Measurements from ENCODE around the gene RIF1.

Gene RIF1

DNA sequence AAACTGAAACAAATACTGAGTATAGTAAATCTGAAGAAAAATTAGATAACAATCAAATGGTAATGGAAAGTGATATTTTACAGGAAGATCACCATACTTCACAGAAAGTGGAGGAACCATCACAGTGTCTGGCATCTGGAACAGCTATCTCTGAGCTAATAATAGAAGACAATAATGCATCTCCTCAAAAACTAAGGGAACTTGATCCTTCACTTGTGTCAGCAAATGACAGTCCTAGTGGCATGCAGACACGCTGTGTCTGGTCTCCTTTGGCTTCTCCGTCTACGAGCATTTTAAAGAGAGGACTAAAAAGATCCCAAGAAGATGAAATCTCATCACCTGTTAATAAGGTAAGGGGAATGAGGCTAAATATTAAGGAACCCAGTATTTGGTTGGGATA, 56.1 kb downstream of the RIF1 start:
- H2BK120ac ChIP-seq (ENCODE audit: insufficient read depth, low read length, poor library complexity), result no peak overlapping the region
- H2AK5ac ChIP-seq (ENCODE audit: low read length), result no peak overlapping the region
- no peak overlapping the region for H3K27ac ChIP-seq (ENCODE audit: low read depth, low read length)
- no peak overlapping the region for H2BK12ac ChIP-seq (ENCODE audit: low read length)
- H4K8ac ChIP-seq (ENCODE audit: low read depth, low read length), result no peak overlapping the region
- no peak overlapping the region for H3K14ac ChIP-seq (ENCODE audit: low read length)
- H3K9ac ChIP-seq (ENCODE audit: low read length), result no peak overlapping the region
- no peak overlapping the region for H3K4ac ChIP-seq (ENCODE audit: low read depth, low read length)
- H3K9me3 ChIP-seq (ENCODE audit: insufficient read depth, low read depth, low read length), result no peaks in the 10 kb centered on the region
- no peaks in the 10 kb centered on the region for H3K79me1 ChIP-seq (ENCODE audit: low read length)
- H3K4me1 ChIP-seq (ENCODE audit: control insufficient read depth in 1 of 2, insufficient read depth in 2 of 2, low read length in 2 of 2), result no peaks in the 10 kb centered on the region
- H3K23ac ChIP-seq (ENCODE audit: low read length), result no peak overlapping the region
- H3K36me3 ChIP-seq (ENCODE audit: control insufficient read depth in 1 of 2, insufficient read depth in 2 of 2, low read length in 2 of 2), result peaks cover 13 to 16% of the 10 kb centered on the region in 2 experiments
- no peak overlapping the region for H2BK5ac ChIP-seq (ENCODE audit: low read depth, low read length, poor library complexity)
- H3K27me3 ChIP-seq (ENCODE audit: insufficient read depth, low read length), result no peaks in the 10 kb centered on the region
- H2AFZ ChIP-seq (ENCODE audit: insufficient read depth, low read length, poor library complexity), result no peak overlapping the region
- H4K91ac ChIP-seq (ENCODE audit: low read depth, low read length), result no peak overlapping the region
- H4K12ac ChIP-seq (ENCODE audit: low read depth, low read length), result no peak overlapping the region
- no peak for DNase-seq
- H3K4me2 ChIP-seq (ENCODE audit: low read length), result no peak overlapping the region
- H3K18ac ChIP-seq (ENCODE audit: low read length), result no peak overlapping the region
- WGBS (ENCODE audit: extremely low coverage, insufficient coverage, insufficient read length), result no CpG with 5 or more reads among the region's 3 CpGs
- H3K4me3 ChIP-seq (ENCODE audit: low read depth, low read length), result no peak overlapping the region
- no peaks in the 10 kb centered on the region for H3K79me2 ChIP-seq (ENCODE audit: control insufficient read depth, insufficient read depth, low read length, poor library complexity)

DNA sequence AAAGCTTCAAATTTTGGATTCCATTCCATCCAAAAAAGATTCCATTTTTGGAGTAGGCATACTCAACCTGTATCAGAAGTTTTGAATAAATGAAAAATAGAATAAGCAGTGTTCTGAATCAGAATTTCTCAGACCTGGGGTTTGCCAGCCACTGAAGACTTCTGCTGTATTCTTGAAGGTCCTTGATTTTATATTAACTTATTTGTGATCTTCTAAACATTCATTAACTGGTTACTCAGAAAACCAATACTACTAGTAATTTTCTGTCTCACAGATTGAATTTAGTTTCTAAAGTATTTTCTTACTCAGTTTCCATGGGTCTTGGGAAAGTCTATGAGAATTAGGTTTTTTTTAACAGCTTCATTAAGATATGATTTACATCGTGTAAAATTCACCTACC, 60.9 kb downstream of the RIF1 start:
- Histone ChIP-seq H3K14ac (ENCODE audit: low read length) (no peak overlapping the region), H3K23ac (ENCODE audit: low read length) (no peak overlapping the region), H3K27ac (ENCODE audit: low read depth, low read length) (no peak overlapping the region), H3K79me2 (ENCODE audit: control insufficient read depth, insufficient read depth, low read length, poor library complexity) (no peaks in the 10 kb centered on the region), H3K79me1 (ENCODE audit: low read length) (no peaks in the 10 kb centered on the region), H2AK5ac (ENCODE audit: low read length) (no peak overlapping the region), H3K4ac (ENCODE audit: low read depth, low read length) (no peak overlapping the region), H4K8ac (ENCODE audit: low read depth, low read length) (no peak overlapping the region), H3K27me3 (ENCODE audit: insufficient read depth, low read length) (no peaks in the 10 kb centered on the region), H4K91ac (ENCODE audit: low read depth, low read length) (no peak overlapping the region), H2BK12ac (ENCODE audit: low read length) (no peak overlapping the region), H2BK120ac (ENCODE audit: insufficient read depth, low read length, poor library complexity) (no peak overlapping the region), H4K12ac (ENCODE audit: low read depth, low read length) (no peak overlapping the region), H3K4me2 (ENCODE audit: low read length) (no peak overlapping the region), H2BK5ac (ENCODE audit: low read depth, low read length, poor library complexity) (no peak overlapping the region), H3K9me3 (ENCODE audit: insufficient read depth, low read depth, low read length) (no peaks in the 10 kb centered on the region), H3K36me3 (ENCODE audit: control insufficient read depth in 1 of 2, insufficient read depth in 2 of 2, low read length in 2 of 2) (peaks cover 15 to 16% of the 10 kb centered on the region in 2 experiments), H3K4me1 (ENCODE audit: control insufficient read depth in 1 of 2, insufficient read depth in 2 of 2, low read length in 2 of 2) (no peaks in the 10 kb centered on the region), H3K9ac (ENCODE audit: low read length) (no peak overlapping the region), H2AFZ (ENCODE audit: insufficient read depth, low read length, poor library complexity) (no peak overlapping the region), H3K18ac (ENCODE audit: low read length) (no peak overlapping the region), H3K4me3 (ENCODE audit: low read depth, low read length) (no peak overlapping the region)
- WGBS (ENCODE audit: extremely low coverage, insufficient coverage, insufficient read length), result no CpG with 5 or more reads among the region's 1 CpG
- DNase-seq, result no peak

DNA sequence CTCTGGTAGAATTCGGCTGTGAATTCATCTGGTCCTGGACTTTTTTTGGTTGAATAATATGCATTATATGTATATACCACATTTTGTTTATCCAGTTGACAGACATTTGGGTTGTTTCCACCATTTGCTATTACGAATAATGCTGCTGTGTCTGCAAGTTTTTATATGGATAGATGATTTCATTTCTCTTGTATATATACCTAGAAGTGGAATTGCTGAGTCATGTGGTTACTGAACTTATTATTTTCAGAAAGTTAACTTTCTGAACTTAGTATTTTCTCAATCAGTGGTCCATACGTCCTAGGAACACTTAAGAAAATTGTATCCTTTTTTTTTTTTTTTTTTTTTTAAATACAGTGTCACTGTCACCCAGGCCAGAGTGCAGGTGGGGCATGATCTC, 63.3 kb downstream of the RIF1 start:
- no peak overlapping the region for H3K4me2 ChIP-seq (ENCODE audit: low read length)
- H3K4me1 ChIP-seq (ENCODE audit: control insufficient read depth in 1 of 2, insufficient read depth in 2 of 2, low read length in 2 of 2), result no peaks in the 10 kb centered on the region
- H3K79me2 ChIP-seq (ENCODE audit: control insufficient read depth, insufficient read depth, low read length, poor library complexity), result no peaks in the 10 kb centered on the region
- no peak overlapping the region for H2AK5ac ChIP-seq (ENCODE audit: low read length)
- H3K9me3 ChIP-seq (ENCODE audit: insufficient read depth, low read depth, low read length), result no peaks in the 10 kb centered on the region
- no peak overlapping the region for H2BK5ac ChIP-seq (ENCODE audit: low read depth, low read length, poor library complexity)
- no peak overlapping the region for H3K18ac ChIP-seq (ENCODE audit: low read length)
- H3K36me3 ChIP-seq (ENCODE audit: control insufficient read depth in 1 of 2, insufficient read depth in 2 of 2, low read length in 2 of 2), result peaks cover 9 to 12% of the 10 kb centered on the region in 2 experiments
- WGBS (ENCODE audit: extremely low coverage, insufficient coverage, insufficient read length), result no CpG with 5 or more reads among the region's 3 CpGs
- no peak overlapping the region for H3K14ac ChIP-seq (ENCODE audit: low read length)
- H3K27me3 ChIP-seq (ENCODE audit: insufficient read depth, low read length), result no peaks in the 10 kb centered on the region
- H4K91ac ChIP-seq (ENCODE audit: low read depth, low read length), result no peak overlapping the region
- no peak overlapping the region for H4K12ac ChIP-seq (ENCODE audit: low read depth, low read length)
- no peak overlapping the region for H2BK120ac ChIP-seq (ENCODE audit: insufficient read depth, low read length, poor library complexity)
- no peak overlapping the region for H3K9ac ChIP-seq (ENCODE audit: low read length)
- no peak overlapping the region for H2BK12ac ChIP-seq (ENCODE audit: low read length)
- H3K4me3 ChIP-seq (ENCODE audit: low read depth, low read length), result no peak overlapping the region
- no peak overlapping the region for H4K8ac ChIP-seq (ENCODE audit: low read depth, low read length)
- no peak overlapping the region for H3K23ac ChIP-seq (ENCODE audit: low read length)
- no peak for DNase-seq
- no peak overlapping the region for H2AFZ ChIP-seq (ENCODE audit: insufficient read depth, low read length, poor library complexity)
- H3K27ac ChIP-seq (ENCODE audit: low read depth, low read length), result no peak overlapping the region
- H3K79me1 ChIP-seq (ENCODE audit: low read length), result no peaks in the 10 kb centered on the region
- H3K4ac ChIP-seq (ENCODE audit: low read depth, low read length), result no peak overlapping the region

DNA sequence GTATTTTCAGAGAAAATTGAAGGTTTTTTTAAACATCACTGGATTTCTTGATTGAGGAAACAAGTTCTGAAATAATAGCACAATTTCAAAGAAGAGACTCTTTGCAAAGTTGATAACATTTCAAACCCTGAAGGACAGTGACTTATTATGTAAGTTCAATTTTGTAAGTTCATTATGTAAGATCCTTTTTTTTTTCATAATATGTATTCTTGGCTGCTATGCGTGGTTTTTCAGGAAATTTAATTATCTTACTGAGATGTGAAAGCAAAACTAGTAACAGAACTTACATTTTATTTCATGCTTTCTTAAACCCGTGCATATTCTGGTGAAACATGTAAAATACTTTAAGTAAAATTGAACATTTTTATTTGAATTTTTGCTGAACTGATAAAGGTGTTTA, 65.4 kb downstream of the RIF1 start:
- Histone ChIP-seq H3K4me2 (ENCODE audit: low read length) (no peak overlapping the region), H2BK12ac (ENCODE audit: low read length) (no peak overlapping the region), H3K27ac (ENCODE audit: low read depth, low read length) (no peak overlapping the region), H3K79me1 (ENCODE audit: low read length) (no peaks in the 10 kb centered on the region), H3K4ac (ENCODE audit: low read depth, low read length) (no peak overlapping the region), H3K9me3 (ENCODE audit: insufficient read depth, low read depth, low read length) (no peaks in the 10 kb centered on the region), H4K91ac (ENCODE audit: low read depth, low read length) (no peak overlapping the region), H4K8ac (ENCODE audit: low read depth, low read length) (no peak overlapping the region), H2AK5ac (ENCODE audit: low read length) (no peak overlapping the region), H3K18ac (ENCODE audit: low read length) (no peak overlapping the region), H3K27me3 (ENCODE audit: insufficient read depth, low read length) (no peaks in the 10 kb centered on the region), H3K4me1 (ENCODE audit: control insufficient read depth in 1 of 2, insufficient read depth in 2 of 2, low read length in 2 of 2) (no peaks in the 10 kb centered on the region), H2BK5ac (ENCODE audit: low read depth, low read length, poor library complexity) (no peak overlapping the region), H4K12ac (ENCODE audit: low read depth, low read length) (no peak overlapping the region), H3K36me3 (ENCODE audit: control insufficient read depth in 1 of 2, insufficient read depth in 2 of 2, low read length in 2 of 2) (peaks cover 12% of the 10 kb centered on the region in 2 experiments), H2AFZ (ENCODE audit: insufficient read depth, low read length, poor library complexity) (no peak overlapping the region), H3K14ac (ENCODE audit: low read length) (no peak overlapping the region), H2BK120ac (ENCODE audit: insufficient read depth, low read length, poor library complexity) (no peak overlapping the region), H3K9ac (ENCODE audit: low read length) (no peak overlapping the region), H3K23ac (ENCODE audit: low read length) (no peak overlapping the region), H3K4me3 (ENCODE audit: low read depth, low read length) (no peak overlapping the region), H3K79me2 (ENCODE audit: control insufficient read depth, insufficient read depth, low read length, poor library complexity) (no peaks in the 10 kb centered on the region)
- WGBS (ENCODE audit: extremely low coverage, insufficient coverage, insufficient read length), result no CpG with 5 or more reads among the region's 2 CpGs
- no peak for DNase-seq

Data from trophoblast cell (in vitro differentiated cells and primary cell).